ENCODE results near the gene TRAF3.
"Not testable (repeated sequence)": the region's sequence is repeated elsewhere in the genome, so short reads cannot be mapped to it uniquely, and the experiment has no call there.

The TRAF3 gene

GRCh38 chr14:102761206-102761605 is 16.0 kb upstream of the TRAF3 start:
- Histone ChIP-seq H3K27me3 (replicated peaks) (no peaks in the 10 kb centered on the region), H3K27ac (no peak overlapping the region), H3K4me3 (ENCODE audit: low read depth, low read length) (no peak overlapping the region), H3K36me3 (replicated peaks) (no peaks in the 10 kb centered on the region)
- in situ Hi-C loops (cut with HindIII; ENCODE audit: low pct_ligation_motif_present, low sequenced_read_pairs), result no loop called here
- TF ChIP-seq, protein P1, sequence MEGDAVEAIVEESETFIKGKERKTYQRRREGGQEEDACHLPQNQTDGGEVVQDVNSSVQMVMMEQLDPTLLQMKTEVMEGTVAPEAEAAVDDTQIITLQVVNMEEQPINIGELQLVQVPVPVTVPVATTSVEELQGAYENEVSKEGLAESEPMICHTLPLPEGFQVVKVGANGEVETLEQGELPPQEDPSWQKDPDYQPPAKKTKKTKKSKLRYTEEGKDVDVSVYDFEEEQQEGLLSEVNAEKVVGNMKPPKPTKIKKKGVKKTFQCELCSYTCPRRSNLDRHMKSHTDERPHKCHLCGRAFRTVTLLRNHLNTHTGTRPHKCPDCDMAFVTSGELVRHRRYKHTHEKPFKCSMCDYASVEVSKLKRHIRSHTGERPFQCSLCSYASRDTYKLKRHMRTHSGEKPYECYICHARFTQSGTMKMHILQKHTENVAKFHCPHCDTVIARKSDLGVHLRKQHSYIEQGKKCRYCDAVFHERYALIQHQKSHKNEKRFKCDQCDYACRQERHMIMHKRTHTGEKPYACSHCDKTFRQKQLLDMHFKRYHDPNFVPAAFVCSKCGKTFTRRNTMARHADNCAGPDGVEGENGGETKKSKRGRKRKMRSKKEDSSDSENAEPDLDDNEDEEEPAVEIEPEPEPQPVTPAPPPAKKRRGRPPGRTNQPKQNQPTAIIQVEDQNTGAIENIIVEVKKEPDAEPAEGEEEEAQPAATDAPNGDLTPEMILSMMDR (IDR thresholded peaks at IDR 0.05; ENCODE audit: low read depth, low read length, missing control alignments), result no peak
- no peak for DNase-seq

DNA sequence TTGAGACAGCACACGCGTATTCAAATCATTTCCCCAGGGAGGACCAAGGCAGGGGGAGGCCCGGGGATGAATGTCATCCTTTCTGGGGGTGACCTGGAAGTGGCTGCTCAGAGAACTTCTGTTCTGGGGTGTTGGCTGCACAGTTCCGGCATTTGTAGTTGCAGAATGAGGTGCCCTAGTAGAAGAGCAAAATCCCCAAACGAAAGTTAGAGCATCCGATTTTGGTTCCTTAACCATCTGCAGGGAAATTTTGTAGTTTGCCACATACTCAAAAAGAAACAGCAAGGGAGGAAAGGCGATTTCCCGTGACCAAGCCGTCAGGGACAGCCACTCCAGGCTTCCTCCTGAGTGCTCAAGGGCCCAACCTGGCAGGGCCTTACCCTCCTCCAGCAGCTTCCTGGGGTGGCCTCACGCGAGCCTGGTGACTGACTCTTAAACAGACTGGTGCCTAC is 13.0 kb upstream of the TRAF3 start:
- Histone ChIP-seq H3K36me3 (replicated peaks) (no peaks in the 10 kb centered on the region), H3K27me3 (replicated peaks) (no peaks in the 10 kb centered on the region), H3K4me3 (ENCODE audit: low read depth, low read length) (no peak overlapping the region), H3K27ac (no peak overlapping the region)
- in situ Hi-C loops (cut with HindIII; ENCODE audit: low pct_ligation_motif_present, low sequenced_read_pairs), result no loop called here
- DNase-seq, result no peak
- TF ChIP-seq, protein P1 (IDR thresholded peaks at IDR 0.05; ENCODE audit: low read depth, low read length, missing control alignments), result no peak

DNA sequence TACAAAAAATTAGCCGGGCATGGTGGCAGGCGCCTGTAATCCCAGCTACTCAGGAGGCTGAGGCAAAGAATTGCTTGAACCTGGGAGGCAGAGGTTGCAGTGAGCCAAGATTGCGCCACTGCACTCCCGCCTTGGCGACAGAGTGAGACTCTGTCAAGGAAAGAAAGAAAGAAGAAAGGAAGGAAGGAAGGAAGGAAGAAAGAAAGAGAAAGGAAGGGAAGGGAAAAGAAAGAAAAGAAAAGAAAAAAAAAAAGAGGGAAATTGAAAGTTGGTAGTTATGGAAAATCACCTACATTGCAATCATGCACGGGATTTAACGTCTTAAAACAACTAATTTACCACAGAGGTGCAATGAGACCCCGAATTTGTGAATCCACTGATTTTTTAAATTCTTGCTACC is 11.5 kb upstream of the TRAF3 start:
- H3K27me3 ChIP-seq (replicated peaks); DNase-seq; H3K36me3 ChIP-seq (replicated peaks); H3K27ac ChIP-seq; in situ Hi-C loops (cut with HindIII; ENCODE audit: low pct_ligation_motif_present, low sequenced_read_pairs); H3K4me3 ChIP-seq (ENCODE audit: low read depth, low read length): not testable (repeated sequence)

GRCh38 chr14:102768223-102769048 is 8.8 kb upstream of the TRAF3 start:
- Histone ChIP-seq H3K4me3 (ENCODE audit: low read depth, low read length) (no peak overlapping the region), H3K36me3 (replicated peaks) (no peaks in the 10 kb centered on the region), H3K27ac (no peak overlapping the region), H3K27me3 (replicated peaks) (no peaks in the 10 kb centered on the region)
- TF ChIP-seq, protein P1 (IDR thresholded peaks at IDR 0.05; ENCODE audit: low read depth, low read length, missing control alignments), result no peak
- in situ Hi-C loops (cut with HindIII; ENCODE audit: low pct_ligation_motif_present, low sequenced_read_pairs), result no loop called here
- no peak for DNase-seq

DNA sequence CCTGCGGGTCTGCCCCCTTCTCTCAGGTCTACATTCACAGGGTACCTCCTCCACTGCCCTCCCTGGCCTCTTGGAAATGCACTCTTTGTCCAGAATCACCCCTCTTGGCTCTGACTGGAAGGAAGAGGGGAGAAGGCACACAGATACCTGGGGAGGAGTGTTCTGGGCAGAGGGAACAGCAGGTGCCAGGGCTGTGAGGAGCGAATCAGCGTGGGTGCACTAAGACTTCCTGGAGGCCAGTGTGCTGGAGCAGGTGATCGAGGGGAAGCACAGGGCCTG is 8.3 kb upstream of the TRAF3 start:
- in situ Hi-C loops (cut with HindIII; ENCODE audit: low pct_ligation_motif_present, low sequenced_read_pairs), result no loop called here
- Histone ChIP-seq H3K27me3 (replicated peaks) (no peaks in the 10 kb centered on the region), H3K36me3 (replicated peaks) (no peaks in the 10 kb centered on the region), H3K27ac (no peak overlapping the region), H3K4me3 (ENCODE audit: low read depth, low read length) (no peak overlapping the region)
- no peak for DNase-seq
- TF ChIP-seq, protein P1 (IDR thresholded peaks at IDR 0.05; ENCODE audit: low read depth, low read length, missing control alignments), result no peak

DNA sequence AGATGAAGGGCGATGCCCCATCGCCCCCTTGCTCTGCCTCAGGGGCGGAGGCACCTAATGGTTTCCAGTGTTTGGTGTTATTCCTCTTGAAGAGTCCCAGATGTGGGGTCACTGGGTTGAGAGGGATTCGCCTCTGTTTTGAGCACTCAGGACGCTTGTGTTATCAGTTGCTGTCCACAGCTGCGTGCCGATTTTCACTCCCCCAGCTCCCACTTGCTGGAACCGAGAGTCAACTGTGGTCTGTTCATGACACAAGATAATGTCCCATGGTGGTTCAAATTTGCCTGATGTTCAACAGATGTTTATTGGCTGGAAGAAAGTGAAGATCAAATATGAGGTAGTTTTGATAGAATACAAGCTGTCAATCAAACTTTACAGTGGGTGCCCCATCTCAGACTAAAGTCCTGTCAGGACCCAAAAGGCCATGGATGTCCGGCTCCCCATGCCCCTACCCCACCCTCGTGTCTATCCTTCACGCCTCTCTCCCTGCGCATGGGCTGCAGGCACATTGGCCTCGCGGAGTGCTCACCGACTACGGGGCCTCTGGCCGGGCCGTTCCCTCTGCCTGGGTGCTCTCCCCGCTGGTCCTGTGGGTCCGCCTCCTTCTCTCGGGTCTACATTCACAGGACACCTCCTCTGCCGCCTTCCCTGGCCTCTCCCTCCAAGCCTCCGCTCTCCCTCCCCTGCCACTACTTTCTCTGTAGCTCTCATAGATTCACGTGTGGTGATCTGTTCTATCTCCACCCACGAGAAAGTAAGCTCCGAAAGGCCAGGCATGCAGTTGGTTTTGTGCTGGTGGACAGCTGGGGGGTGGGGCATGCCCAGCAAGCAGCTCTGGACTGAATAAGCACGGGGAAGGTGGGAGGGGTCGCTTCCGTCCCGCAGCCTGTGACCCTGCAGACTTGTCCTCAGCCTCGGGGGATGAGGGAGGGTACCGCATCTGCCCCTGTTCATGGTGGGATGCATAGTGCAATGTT is 6.8 kb upstream of the TRAF3 start:
- H3K27me3 ChIP-seq (replicated peaks), result no peaks in the 10 kb centered on the region
- H3K4me3 ChIP-seq (ENCODE audit: low read depth, low read length), result no peak overlapping the region
- H3K36me3 ChIP-seq (replicated peaks), result no peaks in the 10 kb centered on the region
- H3K27ac ChIP-seq, result no peak overlapping the region
- DNase-seq, result no peak
- in situ Hi-C loops (cut with HindIII; ENCODE audit: low pct_ligation_motif_present, low sequenced_read_pairs), result no loop called here
- TF ChIP-seq, protein P1 (IDR thresholded peaks at IDR 0.05; ENCODE audit: low read depth, low read length, missing control alignments), result no peak
